Kasumi-1 (cell line): Measurements from ENCODE around the gene IL4.
"Not testable (repeated sequence)": the region's sequence is repeated elsewhere in the genome, so short reads cannot be mapped to it uniquely, and the experiment has no call there.

Source experiments
- DNase-seq, 2 experiments: peaks; one replicate each; lab custom pipeline; 2025; lab: John Stamatoyannopoulos, UW

The IL4 gene

GRCh38 chr5:132674671-132675506 lies 1.1 kb downstream of the IL4 start:
- no peak for DNase-seq

- no peak for DNase-seq
Measured at GRCh38 chr5:132675936-132676689, 2.3 kb downstream of the IL4 start.

GRCh38 chr5:132677191-132677590 lies 3.4 kb downstream of the IL4 start:
- no peak for DNase-seq

GRCh38 chr5:132677682-132678400 lies 4.1 kb downstream of the IL4 start:
- DNase-seq, result no peak

- no peak for DNase-seq
Measured at GRCh38 chr5:132678735-132679134, 4.9 kb downstream of the IL4 start.

- no peak for DNase-seq
Measured at GRCh38 chr5:132679166-132679565, 5.4 kb downstream of the IL4 start.

GRCh38 chr5:132679717-132680380 lies 6.1 kb downstream of the IL4 start:
- no peak for DNase-seq

GRCh38 chr5:132680780-132681475 lies 7.1 kb downstream of the IL4 start:
- DNase-seq, result no peak

- DNase-seq, result no peak
Measured at GRCh38 chr5:132681476-132681831, 7.7 kb downstream of the IL4 start.

GRCh38 chr5:132681983-132682382 lies 8.2 kb downstream of the IL4 start:
- no peak for DNase-seq

GRCh38 chr5:132684491-132684890 lies 10.7 kb downstream of the IL4 start:
- no peak for DNase-seq

GRCh38 chr5:132684922-132685720 lies 11.3 kb downstream of the IL4 start:
- no peak for DNase-seq

- no peak for DNase-seq
Measured at GRCh38 chr5:132686193-132686592, 12.4 kb downstream of the IL4 start.

- no peak for DNase-seq
Measured at GRCh38 chr5:132687995-132688394, 14.2 kb downstream of the IL4 start.

GRCh38 chr5:132688536-132689339 lies 14.9 kb downstream of the IL4 start:
- DNase-seq, result no peak

- no peak for DNase-seq
Measured at GRCh38 chr5:132689513-132689912, 15.7 kb downstream of the IL4 start.

- no peak for DNase-seq
Measured at GRCh38 chr5:132690156-132690555, 16.4 kb downstream of the IL4 start.

GRCh38 chr5:132691755-132692631 lies 18.2 kb downstream of the IL4 start:
- not testable (repeated sequence) for DNase-seq

GRCh38 chr5:132692632-132692967 lies 18.8 kb downstream of the IL4 start:
- no peak for DNase-seq
